HepG2 (cell line): ENCODE data around the gene OGFOD3. TPM values are rescaled to one million over a fixed set of nuclear protein-coding genes. Genes with fewer than 3 reads are reported as not detected.
A peak's percentile ranks its signal among the peaks of the same experiment; 100 is the strongest.

Experiments
- ATAC-seq: fragments of 200-7000 bp; cut with Tn5 transposase; 3 replicates; pipeline ENCODE4 v1.9.1; 2020; ENCODE audit warnings: mild to moderate bottlenecking, moderate library complexity
- BruUV-seq: library from RNA; stranded (reverse); fragments of 400-500 nt; replicated peaks from 2 replicates; lab custom pipeline; 2021; lab: Mats Ljungman, UMichigan
- CTCF ChIA-PET: fragments of 300-600 bp; formaldehyde crosslinking; extraction: SDS; loops from one replicate; lab custom pipeline; 2021; ENCODE audit warnings: low total read pairs, inconsistent platforms, low intra/inter-chr PET ratio; lab: Yijun Ruan, JAX
- POLR2A ChIA-PET: fragments of 350-600 bp; sonication (Branson Sonifier 250); formaldehyde crosslinking; loops from one replicate; lab custom pipeline; 2020; ENCODE audit warnings: antibody characterized with exemption, inconsistent platforms; lab: Yijun Ruan, JAX
- DNase-seq: peaks from one replicate; pipeline ENCODE4 v3.0.0-alpha.2; 2015; ENCODE audit warnings: low spot score
- FAIRE-seq: peaks from 3 replicates; lab custom pipeline; 2011; peaks lifted over from hg19 to GRCh38; lab: Jason Lieb, UNC
- H2AFZ ChIP-seq: one replicate; pipeline ENCODE4 v1.6.1; 2011; ENCODE audit warnings: low read length, inconsistent platforms
- H3K27ac ChIP-seq: fragments of 300-600 bp; 3 replicates; pipeline ENCODE4 v1.8.0; 2011; ENCODE audit warnings: mixed run types, mild to moderate bottlenecking, mixed read lengths, low read length, inconsistent platforms; ENCODE audit not compliant: insufficient read depth; ENCODE audit errors: extremely low read length
- H3K27me3 ChIP-seq, 2 experiments: fragments of 200-600 bp in 1 of 2; 2 replicates in 1 of 2; 3 replicates in 1 of 2; pipeline versions ENCODE4 v1.6.0 to v1.8.0; 2011; ENCODE audit warnings: low read length in 2 of 2, mild to moderate bottlenecking in 2 of 2, moderate library complexity in 2 of 2, inconsistent platforms in 1 of 2; ENCODE audit not compliant: insufficient read depth in 2 of 2, control insufficient read depth in 1 of 2
- H3K36me3 ChIP-seq, 2 experiments: fragments of 200-600 bp in 1 of 2; replicated peaks in 1 of 2; 2 replicates in 1 of 2; 3 replicates in 1 of 2; pipeline versions ENCODE4 v1.5.1 to v1.8.0; 2011; ENCODE audit warnings: low read length in 2 of 2, inconsistent platforms in 1 of 2; ENCODE audit not compliant: insufficient read depth in 2 of 2, control insufficient read depth in 1 of 2
- H3K4me1 ChIP-seq: 2 replicates; pipeline ENCODE4 v1.5.1; 2012; ENCODE audit warnings: low read length, inconsistent platforms; ENCODE audit not compliant: insufficient read depth
- H3K4me2 ChIP-seq: 2 replicates; pipeline ENCODE4 v1.6.0; 2011; ENCODE audit warnings: low read depth, low read length, inconsistent platforms
- H3K4me3 ChIP-seq, 3 experiments: fragments of 200-600 bp in 1 of 3; sonication (generic), shearing (Covaris generic) in 1 of 3; replicated peaks in 1 of 3; 2 replicates each; pipeline ENCODE4 v1.5.1; 2011 to 2016; ENCODE audit warnings: low read length in 3 of 3, inconsistent platforms in 2 of 3, low read depth in 2 of 3, mild to moderate bottlenecking in 2 of 3, control low read depth in 1 of 3, mixed read lengths in 1 of 3; ENCODE audit not compliant: insufficient read depth in 1 of 3
- H3K79me2 ChIP-seq: one replicate; pipeline ENCODE4 v1.6.1; 2011; ENCODE audit warnings: low read length, inconsistent platforms; ENCODE audit not compliant: insufficient read depth
- H3K9ac ChIP-seq: 2 replicates; pipeline ENCODE4 v1.6.0; 2011; ENCODE audit warnings: mild to moderate bottlenecking, low read depth, low read length, inconsistent platforms; ENCODE audit not compliant: insufficient read depth
- H3K9me3 ChIP-seq: 2 replicates; pipeline ENCODE4 v1.5.1; 2012; ENCODE audit warnings: mild to moderate bottlenecking, low read length
- H4K20me1 ChIP-seq: 2 replicates; pipeline ENCODE4 v1.6.0; 2011; ENCODE audit warnings: inconsistent platforms, mild to moderate bottlenecking, low read length, moderate library complexity; ENCODE audit not compliant: insufficient read depth
- AGO2 ChIP-seq: fragments of 200-400 bp; formaldehyde crosslinking; optimal IDR thresholded peaks from 2 replicates; pipeline ENCODE3; 2017; ENCODE audit warnings: mild to moderate bottlenecking, low read depth, low read length, moderate library complexity
- ARNTL ChIP-seq: sonication (generic); formaldehyde crosslinking; IDR thresholded peaks from 2 replicates; pipeline ENCODE4 v1.4.0; 2020; ENCODE audit warnings: mild to moderate bottlenecking, missing genetic modification reagents
- ATAD3A ChIP-seq: sonication (generic); formaldehyde crosslinking; IDR thresholded peaks from 2 replicates; pipeline ENCODE4 v1.4.0; 2020; ENCODE audit warnings: missing genetic modification reagents
- HNRNPLL ChIP-seq: fragments of 200-400 bp; formaldehyde crosslinking; IDR thresholded peaks from 2 replicates; pipeline ENCODE4 v1.6.1; 2017; ENCODE audit warnings: mild to moderate bottlenecking, low read depth, low read length; ENCODE audit not compliant: poor library complexity, severe bottlenecking
- JDP2 ChIP-seq: sonication (generic); formaldehyde crosslinking; IDR thresholded peaks from 2 replicates; pipeline ENCODE4 v1.8.1; 2022; ENCODE audit warnings: missing genetic modification reagents, borderline replicate concordance
- LCORL ChIP-seq, 2 experiments: fragments of 450-650 bp in 1 of 2; sonication (generic) in 1 of 2; formaldehyde crosslinking in 1 of 2; IDR thresholded peaks; 2 replicates each; pipeline versions ENCODE4 v1.5.0 to v1.6.1; 2017 to 2020; ENCODE audit warnings: antibody characterized with exemption in 1 of 2, missing genetic modification reagents in 1 of 2
- NFE2L1 ChIP-seq: sonication (generic); formaldehyde crosslinking; IDR thresholded peaks from 2 replicates; pipeline ENCODE4 v1.4.0; 2020; ENCODE audit warnings: missing genetic modification reagents, mild to moderate bottlenecking, borderline replicate concordance
- NRL ChIP-seq: sonication (generic); formaldehyde crosslinking; IDR thresholded peaks from 2 replicates; pipeline ENCODE4 v1.5.0; 2020; ENCODE audit warnings: missing genetic modification reagents, mild to moderate bottlenecking, moderate library complexity, borderline replicate concordance
- PHF20 ChIP-seq: sonication (generic); formaldehyde crosslinking; IDR thresholded peaks from 2 replicates; pipeline ENCODE4 v1.5.0; 2020; ENCODE audit warnings: mild to moderate bottlenecking, missing genetic modification reagents
- RORA ChIP-seq: sonication (generic); formaldehyde crosslinking; IDR thresholded peaks from 2 replicates; pipeline ENCODE4 v1.5.0; 2020; ENCODE audit warnings: mild to moderate bottlenecking, missing genetic modification reagents, moderate library complexity
- SIX4 ChIP-seq: sonication (generic); formaldehyde crosslinking; IDR thresholded peaks from 2 replicates; pipeline ENCODE4 v1.4.0; 2020; ENCODE audit warnings: missing genetic modification reagents
- SRSF1 ChIP-seq: fragments of 200-400 bp; formaldehyde crosslinking; optimal IDR thresholded peaks from 2 replicates; pipeline ENCODE3; 2017; ENCODE audit warnings: mild to moderate bottlenecking, low read depth, low read length, moderate library complexity
- SYNCRIP ChIP-seq: fragments of 200-400 bp; formaldehyde crosslinking; IDR thresholded peaks from 2 replicates; pipeline ENCODE4 v1.6.1; 2018; ENCODE audit warnings: mild to moderate bottlenecking, low read depth, low read length; ENCODE audit not compliant: insufficient read depth
- TCF12 ChIP-seq, 2 experiments: fragments of 450-650 bp in 1 of 2; sonication (generic) in 1 of 2; formaldehyde crosslinking in 1 of 2; IDR thresholded peaks; 2 replicates each; pipeline versions ENCODE4 v1.6.1 to v1.8.0; 2017 to 2022; ENCODE audit warnings: antibody characterized with exemption in 1 of 2, mild to moderate bottlenecking in 1 of 2, missing genetic modification reagents in 1 of 2, moderate library complexity in 1 of 2
- ZNF33B ChIP-seq: sonication (generic); formaldehyde crosslinking; IDR thresholded peaks from 2 replicates; pipeline ENCODE4 v1.5.1; 2020; ENCODE audit warnings: mild to moderate bottlenecking, missing genetic modification reagents
- ZNF615 ChIP-seq: sonication (generic); formaldehyde crosslinking; IDR thresholded peaks from 2 replicates; pipeline ENCODE4 v1.5.0; 2020; ENCODE audit warnings: mild to moderate bottlenecking, missing genetic modification reagents, borderline replicate concordance
- ZNF782 ChIP-seq: sonication (generic); formaldehyde crosslinking; IDR thresholded peaks from 2 replicates; pipeline ENCODE4 v1.4.0; 2020; ENCODE audit warnings: missing genetic modification reagents, mild to moderate bottlenecking, borderline replicate concordance
- ZSCAN9 ChIP-seq: IDR thresholded peaks from 2 replicates; pipeline ENCODE4 v1.6.1; 2016; ENCODE audit warnings: borderline replicate concordance
- WGBS: methylation state at CpG from one replicate; pipeline ENCODE4 v1.1.6; 2017; ENCODE audit warnings: low lambda C conversion rate; 5-methylcytosine and 5-hydroxymethylcytosine counted together
- in situ Hi-C: cut with HindIII; loops from 2 replicates; pipeline ENCODE4 v1.10.0; 2017; ENCODE audit warnings: low pct_unique_long_range_greater_than_20kb; ENCODE audit not compliant: extremely low pct_ligation_motif_present
- intact Hi-C: fragments of 100-400 bp; cut with micrococcal nuclease; formaldehyde crosslinking; loops from one replicate; pipeline ENCODE4 v1.10.0; 2022; ENCODE audit not compliant: unreplicated experiment
- polyA plus RNA-seq, 8 experiments: library from polyadenylated mRNA; depleted of rRNA in 3 of 8; stranded (reverse) in 7 of 8; unstranded in 1 of 8; fragments of >200 nt; fragmentation: Illumina TruSeq in 4 of 8; extraction: Trizol in 4 of 8; gene quantifications; 2 replicates each; pipeline versions ENCODE4 v1.2.1 to v1.2.3, GENCODE V29; 2011 to 2016; ENCODE audit warnings: low read depth in 4 of 8, missing spikeins in 1 of 8, mixed read lengths in 1 of 8; ENCODE audit not compliant: insufficient read depth in 1 of 8
- total RNA-seq, 5 experiments: library from RNA; depleted of rRNA; stranded (reverse); fragments of >200 nt; fragmentation: Illumina TruSeq; extraction: Trizol; gene quantifications; 2 replicates each; pipeline ENCODE4 v1.2.3, GENCODE V29; 2016; ENCODE audit warnings: low read depth in 1 of 5
- TF ChIP-seq, protein P1 (sequence below): sonication (generic); formaldehyde crosslinking; IDR thresholded peaks from 2 replicates; pipeline ENCODE4 v1.5.0; 2020; ENCODE audit warnings: mild to moderate bottlenecking, missing genetic modification reagents, moderate library complexity
- TF ChIP-seq, protein P2 (sequence below): sonication (generic); formaldehyde crosslinking; conservative IDR thresholded peaks from 2 replicates; pipeline ENCODE4 v1.4.0; 2020; ENCODE audit warnings: missing genetic modification reagents
- TF ChIP-seq, protein P3 (sequence below): sonication (generic); formaldehyde crosslinking; IDR thresholded peaks from 2 replicates; pipeline ENCODE4 v1.5.1; 2020; ENCODE audit warnings: mild to moderate bottlenecking, missing genetic modification reagents, moderate library complexity

OGFOD3 gene
- total and polyA plus RNA-seq, 2 of the 13 experiments (the other 11 are each of a cell fraction or from before 2014, with no cell fraction given) = 40.0 to 42.1 TPM

DNA sequence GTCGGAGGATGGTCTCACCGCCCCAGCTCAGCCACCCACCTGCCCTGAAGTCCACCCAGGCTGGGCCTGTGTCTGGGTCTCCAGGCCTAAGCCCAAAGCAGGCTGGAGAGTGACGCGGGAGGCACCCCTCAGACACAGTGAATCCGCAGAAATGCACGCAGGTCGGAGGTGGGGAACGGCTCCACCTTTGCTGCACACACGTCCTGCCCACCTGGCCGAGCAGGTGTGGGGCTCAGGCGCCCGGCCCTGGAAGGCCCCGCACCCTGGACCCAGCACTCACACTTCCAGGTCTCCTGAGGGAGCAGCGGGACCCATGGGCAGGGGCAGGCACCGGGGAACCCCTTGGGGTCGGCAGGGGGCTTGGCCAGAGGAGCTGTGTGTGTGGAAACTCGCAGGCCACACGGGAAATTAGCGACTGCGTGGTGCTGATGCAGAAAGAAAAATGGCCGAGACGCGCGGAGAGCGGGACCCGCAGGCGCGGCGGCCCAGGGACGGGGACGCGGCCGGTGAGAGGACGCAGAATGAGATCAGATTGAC is 21.5 kb upstream of the OGFOD3 start:
- ChIA-PET CTCF (no interaction called here), POLR2A (no interaction called here)
- Histone ChIP-seq H3K4me3 (no peak overlapping the region), H2AFZ (no peak overlapping the region), H4K20me1 (no peaks in the 10 kb centered on the region), H3K27me3 (no peaks in the 10 kb centered on the region), H3K9ac (no peak overlapping the region), H3K9me3 (no peaks in the 10 kb centered on the region), H3K36me3 (peaks cover 11 to 15% of the 10 kb centered on the region in 2 experiments), H3K4me2 (no peak overlapping the region), H3K4me1 (no peaks in the 10 kb centered on the region), H3K27ac (no peak overlapping the region), H3K79me2 (no peaks in the 10 kb centered on the region)
- no TSS peak for BruUV-seq
- no peak for ATAC-seq
- no peak for DNase-seq
- WGBS = 96% methylated on average over 26 of the region's 34 CpGs
- intact Hi-C loops = no loop called here
- no peak for FAIRE-seq
- in situ Hi-C loops = no loop called here
- TF ChIP-seq ATAD3A (CRISPR knock-in tag) (no peak), SIX4 (no peak), ZSCAN9 (CRISPR knock-in tag) (no peak), SRSF1 (no peak), TCF12 (IDR thresholded peaks at IDR 0.05) (no peak), TCF12 (CRISPR knock-in tag; IDR thresholded peaks at IDR 0.05) (no peak), NRL (CRISPR knock-in tag) (peak; percentile 50; the same call in 1 of the 2 replicates), ZNF33B (CRISPR knock-in tag) (no peak), HNRNPLL (no peak), ARNTL (CRISPR knock-in tag) (no peak), JDP2 (CRISPR knock-in tag) (no peak), ZNF615 (no peak), NFE2L1 (CRISPR knock-in tag) (no peak), RORA (no peak), SYNCRIP (no peak), LCORL (IDR thresholded peaks at IDR 0.05) (no peak), LCORL (CRISPR knock-in tag; IDR thresholded peaks at IDR 0.05) (no peak), AGO2 (peak; percentile 85), PHF20 (CRISPR knock-in tag) (no peak), ZNF782 (CRISPR knock-in tag) (no peak)
- TF ChIP-seq, protein P1, sequence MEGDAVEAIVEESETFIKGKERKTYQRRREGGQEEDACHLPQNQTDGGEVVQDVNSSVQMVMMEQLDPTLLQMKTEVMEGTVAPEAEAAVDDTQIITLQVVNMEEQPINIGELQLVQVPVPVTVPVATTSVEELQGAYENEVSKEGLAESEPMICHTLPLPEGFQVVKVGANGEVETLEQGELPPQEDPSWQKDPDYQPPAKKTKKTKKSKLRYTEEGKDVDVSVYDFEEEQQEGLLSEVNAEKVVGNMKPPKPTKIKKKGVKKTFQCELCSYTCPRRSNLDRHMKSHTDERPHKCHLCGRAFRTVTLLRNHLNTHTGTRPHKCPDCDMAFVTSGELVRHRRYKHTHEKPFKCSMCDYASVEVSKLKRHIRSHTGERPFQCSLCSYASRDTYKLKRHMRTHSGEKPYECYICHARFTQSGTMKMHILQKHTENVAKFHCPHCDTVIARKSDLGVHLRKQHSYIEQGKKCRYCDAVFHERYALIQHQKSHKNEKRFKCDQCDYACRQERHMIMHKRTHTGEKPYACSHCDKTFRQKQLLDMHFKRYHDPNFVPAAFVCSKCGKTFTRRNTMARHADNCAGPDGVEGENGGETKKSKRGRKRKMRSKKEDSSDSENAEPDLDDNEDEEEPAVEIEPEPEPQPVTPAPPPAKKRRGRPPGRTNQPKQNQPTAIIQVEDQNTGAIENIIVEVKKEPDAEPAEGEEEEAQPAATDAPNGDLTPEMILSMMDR (CRISPR knock-in tag) = no peak
- TF ChIP-seq, protein P2, sequence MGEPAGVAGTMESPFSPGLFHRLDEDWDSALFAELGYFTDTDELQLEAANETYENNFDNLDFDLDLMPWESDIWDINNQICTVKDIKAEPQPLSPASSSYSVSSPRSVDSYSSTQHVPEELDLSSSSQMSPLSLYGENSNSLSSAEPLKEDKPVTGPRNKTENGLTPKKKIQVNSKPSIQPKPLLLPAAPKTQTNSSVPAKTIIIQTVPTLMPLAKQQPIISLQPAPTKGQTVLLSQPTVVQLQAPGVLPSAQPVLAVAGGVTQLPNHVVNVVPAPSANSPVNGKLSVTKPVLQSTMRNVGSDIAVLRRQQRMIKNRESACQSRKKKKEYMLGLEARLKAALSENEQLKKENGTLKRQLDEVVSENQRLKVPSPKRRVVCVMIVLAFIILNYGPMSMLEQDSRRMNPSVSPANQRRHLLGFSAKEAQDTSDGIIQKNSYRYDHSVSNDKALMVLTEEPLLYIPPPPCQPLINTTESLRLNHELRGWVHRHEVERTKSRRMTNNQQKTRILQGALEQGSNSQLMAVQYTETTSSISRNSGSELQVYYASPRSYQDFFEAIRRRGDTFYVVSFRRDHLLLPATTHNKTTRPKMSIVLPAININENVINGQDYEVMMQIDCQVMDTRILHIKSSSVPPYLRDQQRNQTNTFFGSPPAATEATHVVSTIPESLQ = no peak
- TF ChIP-seq, protein P3, sequence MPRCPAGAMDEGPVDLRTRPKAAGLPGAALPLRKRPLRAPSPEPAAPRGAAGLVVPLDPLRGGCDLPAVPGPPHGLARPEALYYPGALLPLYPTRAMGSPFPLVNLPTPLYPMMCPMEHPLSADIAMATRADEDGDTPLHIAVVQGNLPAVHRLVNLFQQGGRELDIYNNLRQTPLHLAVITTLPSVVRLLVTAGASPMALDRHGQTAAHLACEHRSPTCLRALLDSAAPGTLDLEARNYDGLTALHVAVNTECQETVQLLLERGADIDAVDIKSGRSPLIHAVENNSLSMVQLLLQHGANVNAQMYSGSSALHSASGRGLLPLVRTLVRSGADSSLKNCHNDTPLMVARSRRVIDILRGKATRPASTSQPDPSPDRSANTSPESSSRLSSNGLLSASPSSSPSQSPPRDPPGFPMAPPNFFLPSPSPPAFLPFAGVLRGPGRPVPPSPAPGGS (CRISPR knock-in tag) = 0 out of 2 replicates have a peak, but pooled peaks have one; percentile 9
